SK-N-SH (cell line): ENCODE data around the gene SDF2L1. TPM values are rescaled to one million over a fixed set of nuclear protein-coding genes. Genes with fewer than 3 reads are reported as not detected.
"Not testable (repeated sequence)": the region's sequence is repeated elsewhere in the genome, so short reads cannot be mapped to it uniquely, and the experiment has no call there.

Experiments used
- CTCF ChIA-PET: fragments of 300-600, 350-600 bp; formaldehyde crosslinking; extraction: SDS; loops from one replicate; lab custom pipeline; 2021; lab: Yijun Ruan, JAX
- POLR2A ChIA-PET: fragments of 350-600 bp; sonication (Branson Sonifier 250); formaldehyde crosslinking; extraction: SDS; loops from one replicate; lab custom pipeline; 2020; ENCODE audit warnings: antibody characterized with exemption, inconsistent platforms; lab: Yijun Ruan, JAX
- DNase-seq: peaks from one replicate; pipeline ENCODE4 v3.0.0; 2012
- H2AFZ ChIP-seq: fragments of 200-600 bp; sonication (generic); 2 replicates; pipeline ENCODE4 v1.8.1; 2016; ENCODE audit warnings: antibody characterized with exemption, mild to moderate bottlenecking, low read depth
- H3F3A ChIP-seq: fragments of 200-600 bp; sonication (generic); replicated peaks from 2 replicates; pipeline ENCODE3; 2016; ENCODE audit warnings: antibody characterized with exemption, mild to moderate bottlenecking; ENCODE audit not compliant: insufficient read depth
- H3K27ac ChIP-seq, 2 experiments: fragments of 200-500 bp in 1 of 2; fragments of 200-600 bp in 1 of 2; sonication (Bioruptor generic) in 1 of 2; sonication (generic), shearing (Covaris generic) in 1 of 2; 2 replicates each; pipeline versions ENCODE4 v1.5.1 to v1.6.1; 2014 to 2016; ENCODE audit warnings: low read depth in 2 of 2, inconsistent platforms in 1 of 2, low read length in 1 of 2, mild to moderate bottlenecking in 1 of 2, mixed read lengths in 1 of 2
- H3K27me3 ChIP-seq: fragments of 200-600 bp; sonication (generic), shearing (Covaris generic); 2 replicates; pipeline ENCODE4 v1.6.1; 2016; ENCODE audit warnings: mixed run types; ENCODE audit not compliant: insufficient read depth
- H3K36me3 ChIP-seq, 2 experiments: fragments of 200-500 bp in 1 of 2; fragments of 200-600 bp in 1 of 2; sonication (Bioruptor generic) in 1 of 2; sonication (generic) in 1 of 2; replicated peaks in 1 of 2; 2 replicates each; pipeline versions ENCODE3 to v1.5.1; 2014 to 2016; ENCODE audit warnings: low read length in 1 of 2, mild to moderate bottlenecking in 1 of 2; ENCODE audit not compliant: insufficient read depth in 2 of 2, control insufficient read depth in 1 of 2
- H3K4me1 ChIP-seq, 2 experiments: fragments of 200-500 bp in 1 of 2; fragments of 200-600 bp in 1 of 2; sonication (Bioruptor generic) in 1 of 2; sonication (generic), shearing (Covaris generic) in 1 of 2; 2 replicates each; pipeline versions ENCODE4 v1.5.1 to v1.6.1; 2014 to 2016; ENCODE audit warnings: low read depth in 1 of 2, low read length in 1 of 2, mixed run types in 1 of 2; ENCODE audit not compliant: insufficient read depth in 2 of 2, control insufficient read depth in 1 of 2
- H3K4me2 ChIP-seq: fragments of 200-600 bp; sonication (generic), shearing (Covaris generic); 2 replicates; pipeline ENCODE4 v1.6.1; 2017; ENCODE audit warnings: mixed run types
- H3K4me3 ChIP-seq, 2 experiments: fragments of 200-500 bp in 1 of 2; fragments of 200-600 bp in 1 of 2; sonication (Bioruptor generic) in 1 of 2; sonication (generic), shearing (Covaris generic) in 1 of 2; 2 replicates each; pipeline versions ENCODE4 v1.5.1 to v1.8.1; 2014 to 2016; ENCODE audit warnings: low read depth in 2 of 2, inconsistent platforms in 1 of 2, low read length in 1 of 2, mild to moderate bottlenecking in 1 of 2, mixed read lengths in 1 of 2, moderate library complexity in 1 of 2
- H3K79me2 ChIP-seq: fragments of 200-600 bp; sonication (generic); 2 replicates; pipeline ENCODE4 v1.8.1; 2017; ENCODE audit warnings: mild to moderate bottlenecking; ENCODE audit not compliant: insufficient read depth
- H3K9ac ChIP-seq: fragments of 200-600 bp; sonication (generic); 2 replicates; pipeline ENCODE4 v1.6.1; 2017; ENCODE audit warnings: mixed run types
- H3K9me2 ChIP-seq: fragments of 200-600 bp; sonication (generic); 2 replicates; pipeline ENCODE4 v1.6.1; 2017; ENCODE audit warnings: mixed run types
- H3K9me3 ChIP-seq: fragments of 200-600 bp; sonication (generic); 2 replicates; pipeline ENCODE4 v1.6.1; 2017; ENCODE audit warnings: mixed run types, mild to moderate bottlenecking, moderate library complexity
- H4K20me1 ChIP-seq: fragments of 200-600 bp; sonication (generic); 2 replicates; pipeline ENCODE4 v1.6.1; 2017; ENCODE audit warnings: mild to moderate bottlenecking, mixed run types; ENCODE audit not compliant: insufficient read depth
- CTCF ChIP-seq: fragments of 200-600 bp; sonication (generic); IDR thresholded peaks from 2 replicates; pipeline ENCODE4 v1.6.1; 2017; ENCODE audit warnings: antibody characterized with exemption, mild to moderate bottlenecking, moderate library complexity
- ELF1 ChIP-seq: IDR thresholded peaks from 2 replicates; pipeline ENCODE4 v1.4.0; 2012
- FOSL2 ChIP-seq: IDR thresholded peaks from 2 replicates; pipeline ENCODE4 v1.4.0; 2012; ENCODE audit warnings: low read depth, mild to moderate bottlenecking, moderate library complexity, borderline replicate concordance
- FOXJ3 ChIP-seq: sonication (generic); formaldehyde crosslinking; IDR thresholded peaks from 2 replicates; pipeline ENCODE4 v1.5.1; 2020; ENCODE audit warnings: mild to moderate bottlenecking, missing genetic modification reagents
- IRF3 ChIP-seq: fragments of 150-350 bp; IDR thresholded peaks from 2 replicates; pipeline ENCODE4 v1.6.1; 2016; ENCODE audit warnings: mild to moderate bottlenecking, low read depth, low read length
- JUND ChIP-seq: IDR thresholded peaks from 2 replicates; pipeline ENCODE4 v1.4.0; 2012
- MAX ChIP-seq: IDR thresholded peaks from 2 replicates; pipeline ENCODE4 v1.4.0; 2012; ENCODE audit warnings: low read depth
- POLR2AphosphoS5 ChIP-seq: IDR thresholded peaks from 2 replicates; pipeline ENCODE4 v1.6.1; 2012; ENCODE audit warnings: low read depth, low read length
- RXRA ChIP-seq: IDR thresholded peaks from 2 replicates; pipeline ENCODE4 v1.4.0; 2012; ENCODE audit warnings: low read depth, mild to moderate bottlenecking, borderline replicate concordance
- SIN3A ChIP-seq: IDR thresholded peaks from 2 replicates; pipeline ENCODE4 v1.6.1; 2012; ENCODE audit warnings: low read depth, mild to moderate bottlenecking, low read length, moderate library complexity, borderline replicate concordance
- TAF1 ChIP-seq: IDR thresholded peaks from 2 replicates; pipeline ENCODE4 v1.6.1; 2012; ENCODE audit warnings: low read depth, mild to moderate bottlenecking, low read length, moderate library complexity, borderline replicate concordance
- TEAD4 ChIP-seq: IDR thresholded peaks from 2 replicates; pipeline ENCODE4 v1.4.0; 2012; ENCODE audit warnings: mild to moderate bottlenecking, borderline replicate concordance; ENCODE audit not compliant: insufficient read depth
- USF2 ChIP-seq: fragments of 150-350 bp; IDR thresholded peaks from 2 replicates; pipeline ENCODE4 v1.6.1; 2017; ENCODE audit warnings: antibody characterized with exemption, low read length, low read depth, borderline replicate concordance
- YY1 ChIP-seq: IDR thresholded peaks from 2 replicates; pipeline ENCODE4 v1.4.0; 2012; ENCODE audit warnings: low read depth, mild to moderate bottlenecking
- WGBS: methylation state at CpG from one replicate; pipeline ENCODE4 v1.1.6; 2017; ENCODE audit warnings: low lambda C conversion rate; 5-methylcytosine and 5-hydroxymethylcytosine counted together
- polyA plus RNA-seq, 3 experiments: library from polyadenylated mRNA; depleted of rRNA; stranded (reverse); fragments of >200 nt; gene quantifications; 2 replicates each; pipeline ENCODE4 v1.2.3, GENCODE V29; 2012

The SDF2L1 gene
- polyA plus RNA-seq, 1 of the 3 experiments (the other 2 are of a cell fraction): 60.9 TPM

GRCh38 chr22:21691816-21692215 lies 49.7 kb downstream of the SDF2L1 start:
- H3F3A ChIP-seq: no peaks in the 10 kb centered on the region
- WGBS: 89% methylated on average over 15 of the region's 16 CpGs
- no peak for DNase-seq
- CTCF ChIA-PET: interaction anchor here (0.7 kb wide), 1 partner anchor 17 kb away, joined by 3 read pairs; no protein-coding TSS in a partner anchor
- TF ChIP-seq IRF3 (no peak), TEAD4 (no peak), POLR2AphosphoS5 (no peak), FOXJ3 (no peak), USF2 (no peak), MAX (no peak), JUND (no peak), TAF1 (no peak), ELF1 (no peak), FOSL2 (no peak), CTCF (no peak), YY1 (no peak), SIN3A (no peak), RXRA (no peak)
- H3K4me3 ChIP-seq: no peak overlapping the region
- H3K27ac ChIP-seq: no peak overlapping the region
- POLR2A ChIA-PET: no interaction called here
- no peak overlapping the region for H3K4me2 ChIP-seq
- no peaks in the 10 kb centered on the region for H4K20me1 ChIP-seq
- no peaks in the 10 kb centered on the region for H3K27me3 ChIP-seq
- no peaks in the 10 kb centered on the region for H3K9me3 ChIP-seq
- no peak overlapping the region for H2AFZ ChIP-seq
- no peaks in the 10 kb centered on the region for H3K4me1 ChIP-seq
- no peak overlapping the region for H3K9ac ChIP-seq
- H3K36me3 ChIP-seq: peaks cover 3 to 48% of the 10 kb centered on the region in 2 experiments
- H3K9me2 ChIP-seq: no peaks in the 10 kb centered on the region
- no peaks in the 10 kb centered on the region for H3K79me2 ChIP-seq

GRCh38 chr22:21692856-21693255 lies 50.8 kb downstream of the SDF2L1 start:
- H3K9ac ChIP-seq, H3K4me2 ChIP-seq, H3K27ac ChIP-seq, H3K4me1 ChIP-seq, DNase-seq, H3K9me3 ChIP-seq, H3F3A ChIP-seq, H3K9me2 ChIP-seq, H3K4me3 ChIP-seq, H2AFZ ChIP-seq, H4K20me1 ChIP-seq, H3K27me3 ChIP-seq, POLR2A ChIA-PET, H3K79me2 ChIP-seq: not testable (repeated sequence)
- WGBS: 95% methylated on average over 9 of the region's 9 CpGs
- CTCF ChIA-PET: interaction anchor here (3.0 kb wide), 1 partner anchor 246 kb away, joined by 11 read pairs; no protein-coding TSS in a partner anchor
- peaks cover 3 to 47% of the 10 kb centered on the region in 2 experiments for H3K36me3 ChIP-seq
